Astrocyte (in vitro differentiated cells and primary cell): Measurements from ENCODE around the gene MUC6. TPM values are rescaled to one million over a fixed set of nuclear protein-coding genes. Genes with fewer than 3 reads are reported as not detected.

Experiments used
- DNase-seq: peaks from one replicate; pipeline ENCODE4 v3.0.0-alpha.2; 2010; ENCODE audit warnings: low read depth
- FAIRE-seq: peaks from 2 replicates; lab custom pipeline; 2011; peaks lifted over from hg19 to GRCh38; lab: Jason Lieb, UNC
- H2AFZ ChIP-seq: 2 replicates; pipeline ENCODE4 v1.6.0; 2012; ENCODE audit warnings: low read depth, low read length, inconsistent platforms
- H3K27ac ChIP-seq: 2 replicates; pipeline ENCODE4 v1.5.1; 2011; ENCODE audit warnings: low read depth, low read length, inconsistent platforms
- H3K27me3 ChIP-seq: 2 replicates; pipeline ENCODE4 v1.6.0; 2011; ENCODE audit warnings: low read length, inconsistent platforms; ENCODE audit not compliant: insufficient read depth
- H3K36me3 ChIP-seq: 2 replicates; pipeline ENCODE4 v1.5.1; 2011; ENCODE audit warnings: low read length, inconsistent platforms; ENCODE audit not compliant: insufficient read depth
- H3K4me1 ChIP-seq: 2 replicates; pipeline ENCODE4 v1.5.1; 2011; ENCODE audit warnings: low read length, inconsistent platforms; ENCODE audit not compliant: insufficient read depth
- H3K4me2 ChIP-seq: 2 replicates; pipeline ENCODE4 v1.6.0; 2012; ENCODE audit warnings: low read length, inconsistent platforms
- H3K4me3 ChIP-seq: 2 replicates; pipeline ENCODE4 v1.5.1; 2011; ENCODE audit warnings: low read depth, mild to moderate bottlenecking, low read length, inconsistent platforms; ENCODE audit not compliant: insufficient read depth
- H3K79me2 ChIP-seq: 2 replicates; pipeline ENCODE4 v1.6.0; 2012; ENCODE audit warnings: mild to moderate bottlenecking, low read length, inconsistent platforms; ENCODE audit not compliant: insufficient read depth
- H3K9ac ChIP-seq: 2 replicates; pipeline ENCODE4 v1.6.0; 2012; ENCODE audit warnings: mild to moderate bottlenecking, low read length, inconsistent platforms
- H3K9me3 ChIP-seq: 2 replicates; pipeline ENCODE4 v1.5.1; 2012; ENCODE audit warnings: low read depth, mild to moderate bottlenecking, low read length, inconsistent platforms; ENCODE audit not compliant: insufficient read depth
- H4K20me1 ChIP-seq: 2 replicates; pipeline ENCODE4 v1.6.0; 2012; ENCODE audit warnings: low read length, inconsistent platforms; ENCODE audit not compliant: insufficient read depth
- H3K27ac Mint-ChIP-seq: one replicate; pipeline ENCODE4 v1.8.0; 2021; ENCODE audit warnings: mild to moderate bottlenecking, mixed read lengths; ENCODE audit not compliant: unreplicated experiment
- H3K27me3 Mint-ChIP-seq: one replicate; pipeline ENCODE4 v1.8.0; 2021; ENCODE audit warnings: low read depth, mixed read lengths; ENCODE audit not compliant: unreplicated experiment
- H3K36me3 Mint-ChIP-seq: one replicate; pipeline ENCODE4 v1.8.0; 2021; ENCODE audit warnings: low read depth, mixed read lengths; ENCODE audit not compliant: unreplicated experiment
- H3K4me1 Mint-ChIP-seq: one replicate; pipeline ENCODE4 v1.8.0; 2021; ENCODE audit warnings: low read depth, mixed read lengths; ENCODE audit not compliant: unreplicated experiment
- H3K4me3 Mint-ChIP-seq: one replicate; pipeline ENCODE4 v1.8.0; 2021; ENCODE audit warnings: mild to moderate bottlenecking, moderate library complexity, mixed read lengths; ENCODE audit not compliant: unreplicated experiment
- H3K9me3 Mint-ChIP-seq: one replicate; pipeline ENCODE4 v1.8.0; 2021; ENCODE audit warnings: mild to moderate bottlenecking, mixed read lengths; ENCODE audit not compliant: unreplicated experiment
- EZH2 ChIP-seq: IDR thresholded peaks from 2 replicates; pipeline ENCODE4 v1.6.1; 2012; ENCODE audit warnings: mild to moderate bottlenecking, low read length, inconsistent platforms; ENCODE audit not compliant: insufficient read depth
- total RNA-seq: library from RNA; stranded (reverse); gene quantifications from 2 replicates; pipeline ENCODE4 v1.2.1, GENCODE V29; 2021
- TF ChIP-seq, protein P1 (sequence below): IDR thresholded peaks from 2 replicates; pipeline ENCODE4 v1.5.1; 2011; ENCODE audit warnings: low read depth, mild to moderate bottlenecking, inconsistent platforms, low read length, moderate library complexity; ENCODE audit not compliant: insufficient read depth

The MUC6 gene
- total RNA-seq, 1 donor from 2014 or later: not detected

DNA sequence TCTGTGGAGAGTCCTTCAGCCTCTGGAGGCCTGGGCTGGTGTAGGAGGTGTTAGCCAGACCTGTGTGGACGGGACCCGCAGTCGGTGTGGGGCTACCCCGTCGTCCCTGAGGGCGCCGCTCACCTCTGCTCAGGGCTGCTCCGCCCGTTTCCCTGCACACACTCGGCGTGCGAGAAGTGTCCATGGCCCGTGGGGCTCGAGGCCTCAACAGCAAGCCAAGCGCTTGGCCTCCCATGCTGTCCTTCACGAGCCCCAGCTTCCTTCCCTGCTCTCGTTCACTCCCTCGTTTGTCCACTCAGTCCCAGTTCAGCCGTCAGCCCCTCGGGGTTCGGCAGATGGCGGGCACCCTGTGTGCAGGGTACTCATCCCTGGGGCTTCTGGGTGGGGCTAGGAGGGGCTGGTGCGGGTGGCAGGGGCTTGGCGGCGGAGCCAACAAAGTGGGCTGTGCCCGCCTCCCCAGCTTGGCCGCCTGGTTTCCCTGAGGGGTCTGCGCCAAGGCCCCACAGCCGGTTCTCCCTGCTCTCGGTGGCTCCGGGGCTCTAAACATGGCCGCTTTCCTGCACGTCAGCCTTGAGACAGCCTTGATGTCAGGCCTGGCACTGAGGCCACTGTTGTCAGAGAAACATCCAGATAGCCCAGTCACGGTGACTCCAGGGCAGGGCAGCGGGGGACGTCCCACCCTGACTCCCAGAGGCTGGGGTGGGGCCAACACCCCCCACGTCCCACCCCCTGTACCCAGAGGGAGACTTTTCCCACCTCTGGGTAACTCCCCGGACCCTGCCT is 3.3 kb downstream of the MUC6 start:
- Histone ChIP-seq H3K9ac (no peak overlapping the region), H4K20me1 (peaks cover 4% of the 10 kb centered on the region), H3K9me3 (no peaks in the 10 kb centered on the region), H3K4me3 (no peak overlapping the region), H3K27ac (no peak overlapping the region), H3K36me3 (no peaks in the 10 kb centered on the region), H3K4me2 (no peak overlapping the region), H3K4me1 (no peaks in the 10 kb centered on the region), H2AFZ (no peak overlapping the region), H3K27me3 (no peaks in the 10 kb centered on the region), H3K79me2 (no peaks in the 10 kb centered on the region)
- no peak for TF ChIP-seq EZH2
- TF ChIP-seq, protein P1, sequence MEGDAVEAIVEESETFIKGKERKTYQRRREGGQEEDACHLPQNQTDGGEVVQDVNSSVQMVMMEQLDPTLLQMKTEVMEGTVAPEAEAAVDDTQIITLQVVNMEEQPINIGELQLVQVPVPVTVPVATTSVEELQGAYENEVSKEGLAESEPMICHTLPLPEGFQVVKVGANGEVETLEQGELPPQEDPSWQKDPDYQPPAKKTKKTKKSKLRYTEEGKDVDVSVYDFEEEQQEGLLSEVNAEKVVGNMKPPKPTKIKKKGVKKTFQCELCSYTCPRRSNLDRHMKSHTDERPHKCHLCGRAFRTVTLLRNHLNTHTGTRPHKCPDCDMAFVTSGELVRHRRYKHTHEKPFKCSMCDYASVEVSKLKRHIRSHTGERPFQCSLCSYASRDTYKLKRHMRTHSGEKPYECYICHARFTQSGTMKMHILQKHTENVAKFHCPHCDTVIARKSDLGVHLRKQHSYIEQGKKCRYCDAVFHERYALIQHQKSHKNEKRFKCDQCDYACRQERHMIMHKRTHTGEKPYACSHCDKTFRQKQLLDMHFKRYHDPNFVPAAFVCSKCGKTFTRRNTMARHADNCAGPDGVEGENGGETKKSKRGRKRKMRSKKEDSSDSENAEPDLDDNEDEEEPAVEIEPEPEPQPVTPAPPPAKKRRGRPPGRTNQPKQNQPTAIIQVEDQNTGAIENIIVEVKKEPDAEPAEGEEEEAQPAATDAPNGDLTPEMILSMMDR: no peak
- Mint-ChIP-seq H3K27ac (no peak overlapping the region), H3K27me3 (peaks cover 4% of the 10 kb centered on the region), H3K4me3 (no peak overlapping the region), H3K36me3 (peaks cover 2% of the 10 kb centered on the region), H3K4me1 (no peaks in the 10 kb centered on the region), H3K9me3 (peaks cover 2% of the 10 kb centered on the region)
- DNase-seq: no peak
- no peak for FAIRE-seq

- Histone ChIP-seq H3K4me2 (no peak overlapping the region), H3K79me2 (no peaks in the 10 kb centered on the region), H4K20me1 (peaks cover 4% of the 10 kb centered on the region), H3K27me3 (no peaks in the 10 kb centered on the region), H3K4me3 (no peak overlapping the region), H2AFZ (no peak overlapping the region), H3K9me3 (no peaks in the 10 kb centered on the region), H3K27ac (no peak overlapping the region), H3K9ac (no peak overlapping the region), H3K4me1 (no peaks in the 10 kb centered on the region), H3K36me3 (no peaks in the 10 kb centered on the region)
- Mint-ChIP-seq H3K27me3 (peaks cover 4% of the 10 kb centered on the region), H3K36me3 (peaks cover 2% of the 10 kb centered on the region), H3K27ac (no peak overlapping the region), H3K9me3 (no peaks in the 10 kb centered on the region), H3K4me1 (no peaks in the 10 kb centered on the region), H3K4me3 (peak overlapping the region; percentile 3)
- no peak for DNase-seq
- FAIRE-seq: no peak
- TF ChIP-seq, protein P1: no peak
Observed at GRCh38 chr11:1032310-1032891, 4.1 kb downstream of the MUC6 start.
